GM19468 (cell line): ENCODE data around the gene COL9A3.

Experiments
- ATAC-seq: cut with Tn5 transposase; IDR thresholded peaks from one replicate; pipeline ENCODE4 v1.9.1; 2021; ENCODE audit warnings: mild to moderate bottlenecking, moderate library complexity, moderate number of reproducible peaks; ENCODE audit not compliant: unreplicated experiment; ENCODE audit errors: extremely low read depth

The COL9A3 gene

GRCh38 chr20:62795023-62795761, 21.7 kb upstream of the COL9A3 start:
- ATAC-seq, result no peak

GRCh38 chr20:62796699-62797491, 20.0 kb upstream of the COL9A3 start:
- no peak for ATAC-seq

DNA sequence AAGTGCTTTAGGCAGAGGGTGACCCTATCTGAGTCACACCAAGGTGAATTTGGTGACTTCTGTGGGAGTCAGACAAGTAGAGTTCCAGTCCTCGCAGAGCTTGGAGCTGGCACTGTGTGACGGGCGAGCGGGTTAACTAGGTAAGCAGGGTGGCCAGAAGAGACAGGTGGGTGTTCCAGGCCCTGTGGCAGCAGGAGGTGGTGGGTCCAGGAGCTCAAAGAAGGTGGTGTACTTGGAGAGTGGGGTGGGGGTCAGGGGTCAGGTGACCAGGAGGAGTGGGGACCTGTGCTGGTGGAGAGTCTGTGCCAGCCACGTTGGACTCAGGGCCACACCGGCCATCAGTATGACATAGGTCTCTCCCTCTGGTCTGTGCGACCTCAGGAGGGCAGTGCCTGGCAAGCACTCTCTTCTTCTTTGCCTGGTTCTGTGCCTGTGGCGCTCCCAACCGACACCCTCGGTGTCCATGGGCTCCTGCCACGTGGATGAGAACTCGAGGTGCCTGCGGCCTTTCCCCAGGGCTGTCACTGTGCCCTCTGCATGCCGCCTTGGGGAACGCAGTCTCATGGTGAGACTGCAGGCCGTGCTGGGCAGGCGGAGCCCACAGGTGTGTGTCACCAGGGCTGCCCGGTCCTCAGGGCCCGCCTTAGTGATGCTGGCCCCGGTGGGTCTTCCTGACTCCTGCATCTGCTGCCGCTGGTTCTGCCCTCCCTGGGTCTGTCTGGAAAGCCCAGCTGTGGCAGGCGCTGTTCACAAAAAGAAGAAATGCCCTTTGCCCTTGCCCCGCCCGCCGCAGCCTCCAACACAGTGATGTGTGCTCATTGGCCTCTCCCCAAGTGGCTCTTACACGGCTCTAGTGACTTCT, 18.9 kb upstream of the COL9A3 start:
- ATAC-seq, result no peak

DNA sequence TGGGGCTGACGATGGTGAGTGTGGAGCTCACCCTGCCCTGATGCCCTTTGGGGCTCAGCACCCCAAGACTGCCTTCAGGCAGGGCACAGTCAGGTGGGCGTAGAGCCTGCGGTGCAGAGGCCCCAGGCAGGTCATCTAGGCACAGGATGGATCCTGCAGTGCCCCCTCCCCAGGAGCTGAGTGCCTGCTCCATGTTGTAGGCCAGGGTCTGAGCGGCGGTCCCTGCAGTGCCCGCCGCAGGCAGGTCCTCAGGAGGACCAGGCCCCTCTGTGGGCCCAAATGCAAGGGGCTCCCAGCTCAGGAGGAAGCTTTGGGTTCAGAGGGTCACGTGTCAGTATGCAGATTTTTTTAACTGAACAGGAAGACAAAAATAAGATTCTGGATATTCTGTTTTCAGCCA, 17.8 kb upstream of the COL9A3 start:
- no peak for ATAC-seq

DNA sequence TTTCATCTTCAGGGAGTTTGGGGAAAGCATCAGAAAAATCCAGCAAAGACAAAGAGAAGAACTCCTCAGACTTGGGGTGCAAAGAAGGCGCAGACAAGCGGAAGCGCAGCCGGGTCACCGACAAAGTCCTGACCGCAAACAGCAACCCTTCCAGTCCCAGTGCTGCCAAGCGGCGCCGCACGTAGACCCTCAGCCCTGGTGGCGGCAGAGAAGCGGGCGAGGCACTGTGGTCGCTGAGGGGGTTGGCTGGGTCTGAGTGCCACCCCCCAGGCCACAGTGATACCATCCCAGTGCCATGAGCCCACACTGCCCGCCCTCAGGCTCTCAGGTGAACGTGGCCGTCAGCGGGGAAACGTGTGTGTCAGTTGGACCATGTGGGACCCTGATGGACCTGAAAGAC, 17.4 kb upstream of the COL9A3 start:
- ATAC-seq, result no peak

DNA sequence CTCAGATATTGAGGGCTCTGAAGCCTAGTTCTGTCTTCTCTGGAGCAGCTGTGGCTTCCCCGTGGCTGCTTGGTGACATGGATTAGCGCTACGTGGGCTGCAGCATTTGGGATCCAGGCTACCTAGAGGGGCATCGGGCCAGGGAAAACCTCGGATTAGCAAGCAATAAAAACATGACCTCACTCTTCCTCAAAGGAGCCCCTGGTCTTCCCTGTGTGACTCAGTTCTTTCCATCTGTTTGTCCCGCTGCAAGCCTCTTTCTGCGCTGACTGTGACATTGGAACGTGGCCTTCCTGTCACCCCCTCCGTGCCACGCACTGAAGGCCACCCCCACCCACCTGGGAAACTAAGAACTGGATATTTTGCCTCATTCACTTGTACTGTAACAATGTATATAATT, 17.0 kb upstream of the COL9A3 start:
- no peak for ATAC-seq

DNA sequence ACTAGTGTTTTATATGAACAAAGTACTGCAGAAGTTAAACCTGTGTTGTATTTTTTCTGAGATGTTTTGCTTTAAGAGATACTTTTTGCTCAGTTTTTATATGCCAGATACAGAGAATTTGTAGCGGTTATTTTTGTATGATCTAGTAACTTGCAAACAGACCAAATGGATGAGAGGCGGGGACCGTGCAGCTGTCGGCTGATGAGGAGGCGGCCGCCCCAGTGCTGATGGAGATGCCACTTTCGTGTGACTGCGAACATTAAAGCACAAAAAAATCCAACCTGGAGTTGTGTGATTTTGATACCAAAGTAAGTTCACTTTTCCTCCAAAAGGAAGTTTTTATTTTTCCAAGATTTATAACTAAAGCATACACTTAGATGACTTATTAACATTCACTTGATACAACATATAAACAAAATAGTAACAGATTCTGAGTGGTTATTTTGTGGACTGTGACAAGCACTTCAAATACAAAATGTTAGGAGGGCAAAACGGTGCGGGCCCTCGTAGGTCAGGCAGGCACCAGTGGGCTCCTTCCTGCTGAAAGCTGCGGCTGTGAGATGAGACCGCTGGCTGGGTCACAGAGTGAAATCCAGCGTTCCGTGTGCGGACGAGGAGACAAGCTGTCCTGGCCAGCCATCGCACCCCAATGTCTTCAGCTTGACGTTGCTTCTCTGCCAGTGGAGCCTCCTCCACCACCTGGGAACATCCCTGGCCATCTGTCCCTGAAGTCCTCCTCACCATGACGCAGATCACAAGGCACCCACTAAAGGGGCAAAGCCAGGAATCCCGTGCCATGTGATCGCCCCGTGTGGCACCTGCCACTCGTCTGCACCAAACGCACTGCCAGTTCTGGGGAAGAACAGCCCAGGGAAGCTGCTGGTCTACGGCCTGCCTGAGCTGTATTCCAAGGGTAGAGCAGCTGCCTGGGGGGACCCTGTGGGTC, 16.3 kb upstream of the COL9A3 start:
- no peak for ATAC-seq

DNA sequence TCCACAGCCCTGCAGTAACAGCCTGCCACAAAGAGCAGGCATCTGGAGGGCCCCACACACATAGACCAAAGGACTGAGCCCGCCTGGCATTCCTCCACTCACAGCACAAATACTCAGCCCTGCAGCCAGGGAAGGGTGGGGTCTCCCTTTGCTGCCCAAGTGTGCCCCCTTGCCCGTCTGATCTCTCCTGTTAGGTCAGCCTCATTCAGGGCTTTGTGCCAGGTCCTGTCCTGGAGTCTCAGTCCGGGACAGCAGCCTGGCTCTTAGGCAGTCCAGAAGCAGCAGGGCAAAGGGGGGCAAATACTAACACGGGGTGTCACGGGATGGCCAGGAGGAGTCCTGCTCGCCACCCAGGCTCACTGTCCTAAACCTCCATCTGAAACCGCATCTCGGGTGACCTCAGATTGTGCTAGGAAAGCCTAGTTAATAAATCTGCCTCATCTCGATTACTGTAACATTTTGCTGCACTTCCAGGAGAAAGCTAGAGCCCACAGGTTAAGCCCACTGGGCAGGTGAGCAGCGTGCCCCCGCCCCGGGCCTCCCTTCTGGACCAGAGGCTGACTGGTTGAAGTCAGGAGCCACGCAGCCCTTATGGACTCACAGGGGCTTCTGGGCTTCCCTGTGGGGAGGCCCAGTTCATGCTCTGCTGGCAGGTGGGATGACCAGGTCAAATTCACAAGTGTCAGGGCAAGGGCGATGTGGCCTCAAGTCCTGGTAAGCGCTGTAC, 15.4 kb upstream of the COL9A3 start:
- ATAC-seq, result no peak

DNA sequence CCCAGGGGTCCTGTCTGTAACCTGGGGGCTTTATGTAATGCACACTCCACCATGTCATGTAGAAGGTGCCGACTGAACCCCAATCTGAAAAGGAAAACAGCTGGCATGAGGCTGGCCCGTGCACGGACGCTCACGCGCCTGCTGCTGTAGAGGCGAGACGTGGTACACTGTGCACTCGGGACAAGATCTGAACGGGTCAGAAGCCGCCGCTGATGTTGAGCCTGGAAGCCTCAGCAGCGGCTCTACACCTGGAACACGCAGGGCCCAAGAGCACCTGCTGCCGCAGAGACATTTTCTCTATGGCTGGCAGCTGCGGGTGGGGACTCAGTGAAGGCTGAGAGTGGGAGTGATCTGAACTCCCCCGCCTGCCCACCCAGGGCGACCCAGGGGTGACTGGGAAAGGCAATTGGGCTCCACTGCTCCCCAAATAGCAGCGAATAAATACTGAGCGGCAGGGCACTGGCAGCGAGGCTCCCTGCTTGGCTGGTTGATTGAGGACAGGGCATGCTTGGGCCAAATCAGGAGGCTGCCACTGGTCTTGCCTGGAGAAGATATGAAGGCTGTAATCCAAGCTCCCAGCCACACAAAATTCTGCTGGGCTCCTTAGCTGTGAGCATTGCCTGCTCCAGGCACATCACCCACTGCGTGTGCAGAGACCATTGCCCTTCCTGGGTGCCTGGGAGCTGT, 14.7 kb upstream of the COL9A3 start:
- ATAC-seq, result no peak

GRCh38 chr20:62804021-62804626, 12.7 kb upstream of the COL9A3 start:
- no peak for ATAC-seq

DNA sequence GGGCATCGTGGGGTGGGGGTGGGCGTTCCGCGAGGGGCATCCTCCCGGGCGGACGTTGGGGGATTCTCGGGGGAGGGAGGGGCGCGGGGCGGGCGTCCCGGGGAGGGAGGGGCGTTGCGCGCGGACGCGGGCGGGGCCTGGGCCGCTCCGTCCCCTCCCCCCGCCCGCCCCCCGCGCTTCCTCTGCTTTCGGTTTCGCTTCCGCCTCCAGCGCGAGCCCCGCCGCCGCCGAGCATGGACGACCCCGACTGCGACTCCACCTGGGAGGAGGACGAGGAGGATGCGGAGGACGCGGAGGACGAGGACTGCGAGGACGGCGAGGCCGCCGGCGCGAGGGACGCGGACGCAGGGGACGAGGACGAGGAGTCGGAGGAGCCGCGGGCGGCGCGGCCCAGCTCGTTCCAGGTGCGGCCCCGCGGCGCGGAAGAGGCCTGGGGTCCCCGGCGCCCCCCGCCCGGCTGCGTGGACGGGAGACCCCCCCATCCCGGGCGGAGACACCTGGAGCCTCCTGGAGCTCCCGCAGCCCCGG, 12.2 kb upstream of the COL9A3 start, which contains the start of gene OGFR:
Gene OGFR (plus strand): TSS at position 209 of the 528 bp plus-strand sequence. CDS start 25 bp downstream, at position 234.
- peak; percentile 21 for ATAC-seq

DNA sequence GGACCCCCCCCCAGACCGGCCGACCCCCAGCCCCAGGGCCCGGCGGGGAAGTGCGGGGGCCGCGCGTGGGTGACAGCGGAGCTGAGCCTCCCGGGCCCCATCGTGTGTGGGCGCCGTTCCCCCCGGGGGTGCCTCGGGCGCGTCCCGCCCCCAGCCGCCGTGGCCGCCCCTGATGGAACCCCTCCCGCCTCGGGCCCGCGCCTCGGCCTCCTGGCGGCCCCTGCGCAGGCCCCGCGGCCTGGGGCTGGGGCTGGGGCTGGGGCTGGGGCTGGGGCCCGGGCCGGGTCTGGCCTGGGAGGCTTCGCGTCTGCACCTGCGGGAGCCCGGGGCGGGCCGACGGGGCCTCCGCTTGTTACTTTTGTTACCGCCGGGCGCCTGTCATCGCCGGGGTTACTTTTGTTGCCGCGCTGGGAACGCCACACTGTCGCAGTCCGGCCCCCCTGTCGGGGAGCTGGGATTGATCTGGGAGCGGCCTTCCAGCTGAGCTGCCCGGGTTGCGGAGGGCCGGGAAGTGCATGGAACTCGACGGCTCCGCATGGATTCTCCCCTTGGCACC, 11.6 kb upstream of the COL9A3 start:
- no peak for ATAC-seq

DNA sequence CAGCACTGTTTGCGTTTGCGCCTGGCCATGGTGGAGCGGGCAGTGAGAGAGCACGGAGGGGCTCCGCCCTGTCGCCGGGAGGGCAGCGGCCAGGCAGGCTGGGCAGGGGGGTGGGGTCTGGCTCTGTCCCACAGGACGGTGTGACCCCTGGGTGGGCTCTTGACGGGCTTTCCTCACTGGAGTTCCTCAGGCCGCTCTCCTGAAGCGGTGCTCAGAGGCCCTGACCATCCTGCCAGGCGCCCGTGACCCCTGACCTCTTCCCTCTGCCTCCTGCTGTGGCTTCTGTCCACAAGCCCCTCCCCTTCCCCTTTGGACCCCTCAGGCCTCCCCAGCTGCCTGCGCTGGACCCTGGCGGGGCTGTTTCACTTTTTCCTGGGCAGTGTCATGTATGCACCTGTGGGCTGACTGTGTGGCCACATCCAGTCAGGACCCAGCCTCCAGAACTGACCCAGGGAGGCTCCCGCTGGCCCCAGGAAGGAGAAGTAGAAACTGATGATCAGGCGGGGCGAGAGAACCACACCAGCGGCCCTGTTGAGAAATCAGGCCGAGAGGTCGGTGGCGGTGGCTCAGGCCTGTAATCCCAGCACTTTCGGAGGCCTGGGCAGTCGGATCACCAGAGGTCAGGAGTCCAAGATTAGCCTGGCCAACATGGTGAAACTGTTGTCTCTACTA, 11.0 kb upstream of the COL9A3 start:
- no peak for ATAC-seq

DNA sequence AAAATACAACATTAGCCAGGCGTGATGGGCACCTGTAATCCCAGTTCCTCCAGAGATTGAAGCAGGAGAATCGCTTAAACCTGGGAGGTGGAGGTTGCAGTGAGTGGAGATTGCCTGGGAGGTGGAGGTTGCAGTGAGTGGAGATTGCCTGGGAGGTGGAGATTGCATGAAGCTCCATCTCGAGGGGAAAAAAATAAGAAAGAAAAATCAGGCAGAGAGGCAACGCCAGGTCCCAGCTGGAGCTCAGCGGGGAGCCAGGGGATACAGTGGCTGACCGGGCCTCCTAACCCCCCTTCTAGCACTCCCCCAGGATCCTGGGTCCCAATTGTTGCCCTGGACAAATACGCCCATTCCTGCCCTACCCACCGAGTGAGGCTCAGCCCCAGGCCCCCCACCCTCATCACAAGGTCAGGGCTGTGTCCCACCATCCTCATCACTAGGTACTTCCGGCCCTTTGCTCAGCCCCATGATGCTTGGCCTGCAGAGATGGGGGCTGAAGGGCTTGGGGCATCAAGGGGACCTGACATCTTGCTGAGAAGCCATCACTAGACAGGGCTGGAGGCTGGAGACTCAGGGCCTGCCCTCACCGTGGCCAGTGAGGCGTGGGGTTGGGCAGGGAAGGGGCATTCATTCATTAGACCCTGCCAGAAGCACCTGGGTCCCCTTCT, 10.3 kb upstream of the COL9A3 start:
- ATAC-seq, result no peak

- ATAC-seq, result no peak
These were observed 9.2 kb upstream of the COL9A3 start for GRCh38 chr20:62807444-62808210.
